Activated T-cell treated with anti-CD3 and anti-CD28 coated beads for 1 hour (primary cell): Measurements from ENCODE around the gene PALLD.
"Not testable (repeated sequence)": the region's sequence is repeated elsewhere in the genome, so short reads cannot be mapped to it uniquely, and the experiment has no call there.

Experiments used
- DNase-seq: peaks from one replicate; pipeline ENCODE4 v3.0.0-alpha.2; 2020; ENCODE audit warnings: low read depth

PALLD gene

DNA sequence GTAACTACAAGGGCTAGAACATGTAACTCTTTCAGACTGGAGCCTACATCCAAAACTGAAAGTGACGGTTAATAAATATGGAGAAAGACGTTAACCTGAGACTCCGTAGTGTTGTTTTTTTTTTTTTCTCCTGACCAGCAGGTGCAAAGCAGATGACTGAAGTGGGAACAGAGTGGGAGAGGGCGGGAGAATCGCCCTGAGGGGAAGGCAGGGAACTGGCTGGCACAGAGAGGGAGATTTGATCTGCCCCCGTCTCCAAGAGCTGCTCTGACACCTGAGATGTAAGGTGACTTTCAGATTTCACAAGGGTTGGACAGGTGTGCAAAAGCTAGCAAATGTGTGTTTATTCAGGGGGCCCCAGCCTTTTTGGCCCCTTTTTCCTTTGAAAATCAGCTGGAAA, 180.2 kb downstream of the PALLD start:
- DNase-seq: no peak

GRCh38 chr4:168677879-168678278, 181.0 kb downstream of the PALLD start:
- DNase-seq: no peak

GRCh38 chr4:168678751-168679366, 182.0 kb downstream of the PALLD start:
- DNase-seq: no peak

- DNase-seq: no peak
These were observed 182.5 kb downstream of the PALLD start for GRCh38 chr4:168679397-168679796.

GRCh38 chr4:168679819-168680218, 183.0 kb downstream of the PALLD start:
- DNase-seq: no peak

GRCh38 chr4:168682898-168683500, 186.1 kb downstream of the PALLD start:
- DNase-seq: no peak

DNA sequence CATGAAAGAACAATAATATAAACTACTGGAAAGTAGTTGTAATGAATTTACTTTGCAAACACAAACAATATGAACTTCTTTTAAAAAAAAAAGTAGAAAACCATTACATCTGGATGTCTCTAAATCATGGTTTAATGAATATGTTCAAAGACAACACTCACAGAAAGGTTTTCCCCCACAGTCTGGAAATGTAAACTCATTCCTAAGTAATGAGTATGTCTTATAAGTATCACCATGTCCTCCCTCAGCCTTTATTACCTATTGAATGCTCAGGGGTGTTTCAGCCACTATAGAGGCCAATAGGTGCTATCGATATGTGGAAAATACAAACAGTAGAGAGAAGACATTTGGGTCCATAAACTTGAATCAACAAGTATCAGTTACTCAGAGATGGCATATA, 186.7 kb downstream of the PALLD start:
- no peak for DNase-seq

DNA sequence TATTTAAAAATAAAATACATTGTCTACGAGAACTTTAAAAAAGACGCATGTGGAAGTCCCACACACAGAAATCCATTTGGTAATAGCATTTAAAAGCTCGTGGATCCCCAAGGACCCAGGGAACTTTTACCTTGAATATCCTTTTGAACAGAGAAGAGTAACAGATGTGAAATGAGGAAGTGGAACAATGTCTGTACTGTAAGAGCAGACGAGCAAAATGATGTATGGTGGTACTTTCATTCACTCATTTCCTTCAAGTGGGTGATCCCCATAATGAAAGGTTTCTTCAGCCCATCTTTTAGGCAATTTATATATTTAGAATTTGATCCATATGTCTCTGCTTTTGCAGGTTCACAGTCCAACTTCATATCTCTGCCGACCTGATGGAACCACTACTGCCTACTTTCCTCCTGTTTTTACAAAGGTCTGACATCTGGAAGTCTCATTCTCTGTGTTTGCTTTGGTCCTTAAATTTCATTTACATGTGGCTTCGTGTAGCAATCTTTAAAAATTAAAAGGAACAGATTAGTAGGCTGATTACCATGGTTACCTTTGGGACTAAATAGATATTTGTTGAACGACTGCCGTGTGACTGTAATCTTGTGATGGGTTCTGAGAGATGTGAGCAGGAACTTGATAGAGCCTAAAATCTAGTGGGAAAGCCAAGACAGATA, 188.4 kb downstream of the PALLD start:
- no peak for DNase-seq

GRCh38 chr4:168688584-168688983, 191.7 kb downstream of the PALLD start:
- DNase-seq: no peak

DNA sequence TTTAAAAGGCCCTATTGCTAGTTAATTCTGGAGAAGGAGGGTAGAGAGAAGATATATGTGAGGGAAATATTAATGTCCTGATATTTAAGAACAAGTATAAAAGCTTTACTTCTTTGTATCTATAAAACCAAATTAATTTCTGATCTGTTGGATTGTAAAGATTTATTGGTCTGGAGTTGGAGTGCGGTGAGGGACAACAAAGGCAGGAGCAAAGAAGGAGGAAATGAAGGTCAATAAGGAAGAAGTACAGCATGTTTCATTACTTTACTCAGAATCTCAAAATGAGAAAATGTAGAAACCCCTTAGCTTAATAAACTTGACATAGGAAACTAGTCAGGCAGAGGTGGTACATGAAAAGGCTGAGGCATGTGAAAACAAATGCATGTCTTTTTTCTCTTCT, 192.9 kb downstream of the PALLD start:
- DNase-seq: no peak

DNA sequence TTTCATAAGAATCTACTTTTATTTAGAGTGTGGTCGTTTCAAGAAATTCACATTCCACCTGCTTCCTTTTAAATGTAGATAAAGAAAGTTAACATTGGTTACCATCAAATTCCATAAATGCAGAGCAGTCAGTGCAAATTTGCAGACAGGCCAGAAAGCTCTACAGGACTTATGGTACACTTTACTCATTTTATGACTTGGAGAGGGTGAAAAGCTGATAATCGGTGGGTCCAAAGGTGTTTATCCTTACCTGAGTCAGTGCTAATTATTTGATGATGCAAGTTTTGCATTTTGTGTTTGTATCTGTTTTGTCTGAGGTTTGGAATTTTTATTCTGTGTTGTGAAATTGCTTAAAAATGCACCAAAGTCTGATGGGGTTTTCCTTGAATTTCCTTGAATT, 193.3 kb downstream of the PALLD start:
- no peak for DNase-seq

DNA sequence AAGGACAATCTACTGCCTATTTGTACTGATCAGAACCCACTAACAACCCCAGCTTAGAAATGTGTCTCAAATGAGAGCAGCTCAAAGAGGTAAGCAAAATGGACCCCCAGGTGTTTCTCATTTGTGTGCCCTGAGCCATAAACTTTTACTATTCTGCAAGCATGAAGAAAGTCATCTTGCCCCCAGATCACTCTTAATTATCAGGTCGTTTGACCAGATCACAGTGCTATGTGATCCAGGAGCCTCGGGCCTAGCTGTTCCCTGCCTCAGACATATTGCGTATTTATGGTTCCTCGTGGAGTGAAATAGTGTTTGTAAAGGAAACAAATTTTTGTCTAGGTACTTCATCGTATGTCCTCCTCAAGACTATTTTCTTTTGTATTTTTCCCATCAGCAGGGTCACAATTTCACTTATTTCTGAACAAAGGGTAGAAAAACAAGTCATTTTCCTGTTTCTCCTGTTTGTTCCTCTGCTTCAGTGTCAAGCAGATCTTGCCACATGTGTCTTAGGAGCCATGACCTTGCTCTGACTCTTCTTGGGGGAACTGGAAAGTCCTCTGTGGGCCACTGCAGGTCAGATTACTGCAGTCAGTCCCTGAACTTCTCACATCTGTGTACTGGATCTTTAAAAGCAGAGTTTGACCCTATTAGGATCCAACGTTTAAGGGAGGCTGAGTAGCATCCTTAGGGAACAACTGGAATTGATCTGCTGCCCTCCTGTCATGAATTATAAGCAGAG, 194.9 kb downstream of the PALLD start:
- DNase-seq: no peak

DNA sequence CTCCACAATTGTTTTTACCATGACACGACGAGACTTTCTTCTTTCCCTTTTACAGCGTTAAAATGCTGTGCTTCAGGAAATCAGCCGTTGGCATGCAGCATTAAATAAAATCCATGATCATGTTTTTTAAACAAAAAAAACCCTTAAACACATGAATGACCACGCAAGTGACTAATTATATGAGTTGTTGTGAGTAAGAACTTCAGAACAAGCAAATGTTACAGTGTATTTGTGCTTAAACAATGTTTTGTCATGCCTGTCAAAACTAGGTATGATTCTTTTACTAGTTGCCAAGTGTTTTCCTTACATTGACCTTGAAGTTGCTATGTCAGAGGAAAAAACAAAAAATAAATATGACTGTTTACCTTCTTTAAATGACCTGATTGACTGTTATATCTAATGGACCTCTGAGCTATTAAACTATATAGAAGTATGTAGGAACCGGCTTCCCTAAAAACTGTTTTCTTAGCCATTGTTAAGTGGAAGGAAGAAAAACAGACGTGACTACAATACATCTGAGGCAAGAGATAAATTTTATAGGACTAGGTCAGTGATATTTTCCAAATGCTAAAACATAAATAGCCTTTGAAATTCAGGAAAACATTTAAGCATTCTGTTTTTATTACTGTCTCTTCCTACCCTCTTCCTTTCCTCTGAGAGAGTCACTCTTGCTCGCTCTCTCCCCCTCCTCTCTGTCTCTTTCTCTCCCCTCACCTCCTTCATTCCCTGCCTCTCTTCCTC, 197.1 kb downstream of the PALLD start:
- DNase-seq: no peak

- no peak for DNase-seq
These were observed 197.8 kb downstream of the PALLD start for GRCh38 chr4:168694667-168695066.

DNA sequence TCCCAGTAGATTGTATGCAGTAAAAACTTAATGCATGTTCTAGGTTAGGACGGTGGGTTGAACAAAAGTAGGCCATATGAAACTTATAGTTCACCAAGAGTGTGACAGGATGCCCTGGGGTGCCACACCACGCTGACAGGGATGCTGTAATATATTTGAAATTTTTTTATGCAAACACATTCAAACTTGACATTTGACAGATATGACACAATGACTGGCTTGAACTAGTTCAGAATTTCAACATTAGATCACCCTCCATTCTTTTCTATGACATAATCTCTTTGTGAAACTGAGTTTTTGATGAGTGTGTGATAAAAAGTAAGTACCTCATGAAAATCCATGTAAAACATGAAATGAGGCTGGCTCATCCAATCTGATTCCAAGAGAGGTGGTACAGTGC, 198.4 kb downstream of the PALLD start:
- no peak for DNase-seq

GRCh38 chr4:168696280-168696679, 199.4 kb downstream of the PALLD start:
- no peak for DNase-seq

GRCh38 chr4:168696826-168697225, 200.0 kb downstream of the PALLD start:
- DNase-seq: no peak

GRCh38 chr4:168699224-168699878, 202.5 kb downstream of the PALLD start:
- DNase-seq: no peak

DNA sequence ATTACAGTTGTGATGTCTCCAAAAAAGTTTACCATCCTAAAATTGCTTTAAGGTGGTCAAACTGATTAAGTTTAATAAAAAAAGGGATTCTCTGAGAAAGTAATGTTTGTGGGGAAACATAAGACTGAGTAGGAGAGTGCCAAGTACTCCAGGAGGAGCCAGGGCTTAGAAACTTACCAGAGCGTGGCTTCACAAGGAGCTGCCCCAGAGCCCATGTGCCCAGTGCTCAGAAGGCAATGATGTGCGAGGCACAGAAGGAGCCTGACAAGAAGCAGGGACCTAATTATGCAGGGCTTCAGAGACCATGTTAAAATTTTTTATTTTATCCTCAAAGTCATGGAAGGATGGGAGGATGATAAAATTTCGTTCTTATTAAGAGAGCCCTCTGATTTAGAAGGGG, 204.2 kb downstream of the PALLD start:
- no peak for DNase-seq

- DNase-seq: not testable (repeated sequence)
These were observed 205.8 kb downstream of the PALLD start for GRCh38 chr4:168702581-168703087.

DNA sequence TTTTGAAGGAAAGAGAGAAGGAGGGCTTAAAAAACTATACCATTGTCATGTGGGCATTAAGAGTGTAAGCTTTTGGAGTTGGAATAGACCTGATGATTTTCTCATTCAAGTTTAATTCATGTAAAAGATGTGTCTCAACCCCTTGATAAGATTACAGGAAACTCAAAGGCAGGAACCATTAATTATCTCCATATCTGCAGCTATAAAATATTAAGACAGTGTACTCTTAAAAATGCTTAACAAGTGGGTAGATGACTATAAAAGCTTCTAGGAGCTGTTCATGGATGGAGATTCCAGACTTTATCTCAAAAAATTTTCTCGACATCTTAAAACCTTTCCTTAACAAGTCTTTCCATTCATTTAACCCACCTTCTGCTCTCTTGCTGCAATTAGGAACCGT, 208.3 kb downstream of the PALLD start:
- DNase-seq: no peak

- no peak for DNase-seq
These were observed 210.4 kb downstream of the PALLD start for GRCh38 chr4:168707205-168707604.
